Heart right ventricle (tissue), 16 donors: ENCODE results near the gene PPP4R4. TPM values are rescaled to one million over a fixed set of nuclear protein-coding genes. Genes with fewer than 3 reads are reported as not detected.
"Not testable (repeated sequence)": the region's sequence is repeated elsewhere in the genome, so short reads cannot be mapped to it uniquely, and the experiment has no call there.

Experiments used
- ATAC-seq, 8 donors: fragments of 200-7000 bp; cut with Tn5 transposase; one replicate each; pipeline ENCODE4 v1.9.1; 2020; ENCODE audit warnings: mild to moderate bottlenecking in 8 of 8, moderate library complexity in 8 of 8, moderate number of reproducible peaks in 1 of 8
- DNase-seq, 2 donors: peaks; one replicate each; pipeline ENCODE4 v3.0.0-alpha.2; 2020
- H3K27ac ChIP-seq, 10 donors: fragments of 200-600 bp; sonication (generic) in 2 of 10; one replicate each; pipeline versions ENCODE4 v1.5.0 to v1.8.0; 2020 to 2022; ENCODE audit warnings: mild to moderate bottlenecking in 3 of 10
- H3K27me3 ChIP-seq, 7 donors: fragments of 200-600 bp; one replicate each; pipeline ENCODE4 v1.8.0; 2021 to 2022; ENCODE audit warnings: mild to moderate bottlenecking in 2 of 7
- H3K36me3 ChIP-seq, 9 donors: fragments of 200-600 bp; sonication (generic) in 1 of 9; one replicate each; pipeline versions ENCODE4 v1.5.0 to v1.8.0; 2020 to 2022; ENCODE audit warnings: mild to moderate bottlenecking in 2 of 9
- H3K4me1 ChIP-seq, 9 donors: fragments of 200-600 bp; sonication (generic) in 1 of 9; one replicate each; pipeline versions ENCODE4 v1.5.0 to v1.8.0; 2020 to 2022; ENCODE audit warnings: mild to moderate bottlenecking in 4 of 9
- H3K4me3 ChIP-seq, 10 donors: fragments of 200-600 bp; sonication (generic) in 2 of 10; one replicate each; pipeline versions ENCODE4 v1.5.0 to v1.8.0; 2020 to 2022; ENCODE audit warnings: mild to moderate bottlenecking in 7 of 10, moderate library complexity in 2 of 10
- H3K9me3 ChIP-seq, 11 donors: fragments of 200-600 bp in 10 of 11; sonication (generic) in 2 of 11; one replicate each; pipeline versions ENCODE4 v1.5.0 to v1.8.0; 2013 to 2022; ENCODE audit warnings: mild to moderate bottlenecking in 2 of 11, control low read depth in 1 of 11, moderate library complexity in 1 of 11
- WGBS, 2 donors: extraction: QIAGEN DNeasy Blood & Tissue Kit; methylation state at CpG; one replicate each; pipeline ENCODE4 v1.1.7; 2013; ENCODE audit warnings: inconsistent platforms in 1 of 2; 5-methylcytosine and 5-hydroxymethylcytosine counted together
- intact Hi-C, 10 donors: fragments of 100-400 bp; cut with DNase I; formaldehyde crosslinking; loops; one replicate each; pipeline versions ENCODE4 v1.11.1 to v1.14.2; 2022
- polyA plus RNA-seq, 2 donors: library from polyadenylated mRNA; stranded (reverse); fragments of 200-250 nt; gene quantifications; one replicate each; pipeline ENCODE4 v1.2.3, GENCODE V29; 2013
- total RNA-seq, 10 donors: library from RNA; stranded (reverse); fragmentation: NEBNext Ultra II Directional in 3 of 10; extraction: Animal tissue kit (Norgen Biotek cat#: 25700) in 3 of 10; gene quantifications; one replicate each; pipeline versions ENCODE4 v1.2.1 to v1.2.4, GENCODE V29; 2021 to 2023
- TF ChIP-seq, protein P1 (sequence below), 9 donors: fragments of 200-600 bp; sonication (generic) in 2 of 9; IDR thresholded peaks; one replicate each; pipeline versions ENCODE4 v1.5.0 to v1.8.0; 2021 to 2022; ENCODE audit warnings: antibody characterized with exemption in 9 of 9, mild to moderate bottlenecking in 5 of 9, moderate library complexity in 1 of 9
- donor health status: Arrhythmogenic right ventricular cardiomyopathy.
- donor health status: ischemic (EF 13 %, LVEDD 7.1; RV severe dilation, severe dysfunction).
- donor health status: healthy with polysubstance abuse.
- donor health status: DM: no; HTN: yes; CAD: no.
- donor health status: DM: no; HTN: no; CAD: no.
- donor health status: ischemic (EF 25% LVEDD 6.9; RV normal size, moderate dysfunction).
- donor health status: ischemic (EF 25% LVEDD 5.7; RV mildly dilated, moderate dysfunction).
- donor health status: healthy.
- donor health status: DM: yes; HTN: yes; CAD: no.
- donor health status: Ischemic cardiomyopathy.
- donor health status: ischemic (EF 35%, LVEDD 5.7; RV mildly dilated, moderate dysfunction).
- donor health status: nonischemic (EF 11% LVEDD 7.7; RV severe dilation, severe dysfunction).
- donor health status: DM: yes; HTN: yes; CAD: no.
- donor health status: PGD.
- donor health status: ischemic (EF 29% LVEDD 5.4; RV normal size, mild dysfunction).
- donor health status: nonischemic (EF 23%, LVEDD 6.1; RV moderate dilation, normal function).

PPP4R4 gene
- total and polyA plus RNA-seq, 12 donors = 0.13 to 0.94 (median 0.31) TPM; not detected in 5

DNA sequence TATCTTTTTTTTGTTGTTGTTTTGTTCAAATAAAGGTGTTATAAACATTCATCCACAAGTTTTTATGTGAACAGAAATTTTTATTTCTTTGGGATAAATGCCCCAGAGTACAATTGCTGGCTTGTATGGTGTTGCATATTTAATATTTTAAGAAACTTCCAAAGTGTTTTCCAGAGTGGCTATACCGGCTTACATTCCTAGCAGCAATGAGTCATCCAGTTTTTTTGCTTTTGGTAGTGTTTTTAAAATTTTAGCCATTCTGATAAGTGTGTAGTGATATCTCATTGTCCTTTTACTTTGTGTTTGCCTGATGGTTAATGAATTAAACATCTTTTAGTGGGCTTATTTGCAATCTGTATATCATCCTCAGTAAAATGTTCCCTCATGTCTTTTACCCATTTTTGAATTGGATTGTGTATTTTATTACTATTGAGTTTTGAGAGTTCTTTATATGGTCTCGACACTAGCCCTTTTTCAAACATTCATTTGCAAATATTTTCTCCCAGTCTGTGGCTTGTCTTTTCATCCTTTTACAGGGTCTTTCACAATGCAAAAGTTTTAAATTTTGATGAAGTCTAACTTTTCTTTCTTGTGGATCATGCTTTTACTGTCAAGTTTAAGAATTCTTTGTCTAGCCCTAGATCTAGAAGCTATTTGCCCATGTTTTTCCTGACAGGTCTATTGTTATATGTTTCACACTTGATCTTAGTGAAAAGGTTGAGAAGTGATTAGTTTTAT is 29.5 kb downstream of the PPP4R4 start:
- TF ChIP-seq, protein P1, sequence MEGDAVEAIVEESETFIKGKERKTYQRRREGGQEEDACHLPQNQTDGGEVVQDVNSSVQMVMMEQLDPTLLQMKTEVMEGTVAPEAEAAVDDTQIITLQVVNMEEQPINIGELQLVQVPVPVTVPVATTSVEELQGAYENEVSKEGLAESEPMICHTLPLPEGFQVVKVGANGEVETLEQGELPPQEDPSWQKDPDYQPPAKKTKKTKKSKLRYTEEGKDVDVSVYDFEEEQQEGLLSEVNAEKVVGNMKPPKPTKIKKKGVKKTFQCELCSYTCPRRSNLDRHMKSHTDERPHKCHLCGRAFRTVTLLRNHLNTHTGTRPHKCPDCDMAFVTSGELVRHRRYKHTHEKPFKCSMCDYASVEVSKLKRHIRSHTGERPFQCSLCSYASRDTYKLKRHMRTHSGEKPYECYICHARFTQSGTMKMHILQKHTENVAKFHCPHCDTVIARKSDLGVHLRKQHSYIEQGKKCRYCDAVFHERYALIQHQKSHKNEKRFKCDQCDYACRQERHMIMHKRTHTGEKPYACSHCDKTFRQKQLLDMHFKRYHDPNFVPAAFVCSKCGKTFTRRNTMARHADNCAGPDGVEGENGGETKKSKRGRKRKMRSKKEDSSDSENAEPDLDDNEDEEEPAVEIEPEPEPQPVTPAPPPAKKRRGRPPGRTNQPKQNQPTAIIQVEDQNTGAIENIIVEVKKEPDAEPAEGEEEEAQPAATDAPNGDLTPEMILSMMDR (IDR thresholded peaks at IDR 0.05) = no peak
- ATAC-seq (no peak), DNase-seq (no peak)
- H3K36me3 ChIP-seq = no peaks in the 10 kb centered on the region
- WGBS, 2 donors = 74 to 76% methylated on average over 2 of the region's 2 CpGs
- peaks cover 0 to 12% (median 0%) of the 10 kb centered on the region in 11 donors for H3K9me3 ChIP-seq
- H3K27ac ChIP-seq = no peak overlapping the region
- no peaks in the 10 kb centered on the region for H3K4me1 ChIP-seq
- H3K4me3 ChIP-seq = no peak overlapping the region
- intact Hi-C loops = no loop called here
- peaks cover 0 to 9% (median 0%) of the 10 kb centered on the region in 7 donors for H3K27me3 ChIP-seq

GRCh38 chr14:94213021-94213420 is 38.9 kb downstream of the PPP4R4 start:
- TF ChIP-seq, protein P1 (IDR thresholded peaks at IDR 0.05) = no peak
- Histone ChIP-seq H3K4me3 (no peak overlapping the region), H3K36me3 (no peaks in the 10 kb centered on the region), H3K27me3 (no peaks in the 10 kb centered on the region), H3K27ac (no peak overlapping the region), H3K4me1 (no peaks in the 10 kb centered on the region), H3K9me3 (peaks cover 0 to 13% (median 4%) of the 10 kb centered on the region in 11 donors)
- intact Hi-C loops = no loop called here
- no peak for ATAC-seq
- 54 to 58% methylated on average over 1 of the region's 1 CpG for WGBS, 2 donors
- no peak for DNase-seq

- H3K9me3 ChIP-seq = peaks cover 0 to 13% (median 4%) of the 10 kb centered on the region in 11 donors
- 50 to 64% methylated on average over 2 of the region's 2 CpGs for WGBS, 2 donors
- ATAC-seq (no peak), DNase-seq (no peak)
- no peaks in the 10 kb centered on the region for H3K36me3 ChIP-seq
- no peaks in the 10 kb centered on the region for H3K4me1 ChIP-seq
- H3K27me3 ChIP-seq = no peaks in the 10 kb centered on the region
- no peak overlapping the region for H3K4me3 ChIP-seq
- intact Hi-C loops = no loop called here
- TF ChIP-seq, protein P1 (IDR thresholded peaks at IDR 0.05) = no peak
- H3K27ac ChIP-seq = no peak overlapping the region
Measured at GRCh38 chr14:94213741-94214140, 39.6 kb downstream of the PPP4R4 start.

- no peaks in the 10 kb centered on the region for H3K27me3 ChIP-seq
- no peak overlapping the region for H3K27ac ChIP-seq
- 76 to 82% methylated on average over 2 of the region's 2 CpGs for WGBS, 2 donors
- H3K36me3 ChIP-seq = no peaks in the 10 kb centered on the region
- ATAC-seq (no peak), DNase-seq (no peak)
- H3K9me3 ChIP-seq = peaks cover 0 to 23% (median 6%) of the 10 kb centered on the region in 11 donors
- intact Hi-C loops = no loop called here
- TF ChIP-seq, protein P1 (IDR thresholded peaks at IDR 0.05) = no peak
- H3K4me3 ChIP-seq = no peak overlapping the region
- H3K4me1 ChIP-seq = no peaks in the 10 kb centered on the region
Measured at GRCh38 chr14:94217116-94217515, 43.0 kb downstream of the PPP4R4 start.

DNA sequence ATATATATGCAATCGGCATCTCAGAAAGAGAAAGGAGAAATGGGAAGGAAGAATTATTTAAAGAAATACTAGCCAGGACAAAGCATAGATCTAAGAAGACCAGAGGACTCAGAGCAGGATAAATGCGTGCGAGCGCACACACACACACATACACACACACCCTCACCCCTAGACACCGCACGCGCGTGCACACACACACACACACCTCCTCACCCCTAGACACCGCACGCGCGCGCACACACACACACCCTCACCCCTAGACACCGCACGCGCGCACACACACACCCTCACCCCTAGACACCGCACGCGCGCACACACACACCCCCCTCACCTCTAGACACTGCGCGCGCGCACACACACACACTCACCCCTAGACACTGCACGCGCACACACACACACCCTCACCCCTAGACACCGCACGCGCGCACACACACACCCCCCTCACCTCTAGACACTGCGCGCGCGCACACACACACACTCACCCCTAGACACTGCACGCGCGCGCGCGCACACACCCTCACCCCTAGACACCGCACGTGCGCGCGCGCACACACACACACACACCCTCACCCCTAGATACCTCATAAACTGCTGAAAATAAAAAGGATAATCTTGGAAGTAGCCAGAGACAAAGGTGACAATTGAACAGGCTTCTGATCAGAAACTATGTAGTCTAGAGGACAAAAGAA is 44.2 kb downstream of the PPP4R4 start:
- H3K27me3 ChIP-seq = not testable (repeated sequence)
- peaks cover 0 to 28% (median 6%) of the 10 kb centered on the region in 11 donors for H3K9me3 ChIP-seq

More for the DNA sequence above, 44.2 kb downstream of the PPP4R4 start:
- H3K36me3 ChIP-seq, H3K4me1 ChIP-seq, H3K27ac ChIP-seq, H3K4me3 ChIP-seq, DNase-seq, ATAC-seq, intact Hi-C loops: not testable (repeated sequence)
- 68 to 88% methylated on average over 43 to 47 of the region's 47 CpGs for WGBS, 2 donors
